Mammary epithelial cell (primary cell): ENCODE results near the gene DHX30.

Experiments
- CTCF ChIP-seq, 2 donors: IDR thresholded peaks in 1 of 2; conservative IDR thresholded peaks in 1 of 2; 2 replicates each; pipeline ENCODE4 v1.5.1; 2011 to 2012; ENCODE audit warnings: inconsistent platforms in 2 of 2, low read length in 2 of 2, mild to moderate bottlenecking in 2 of 2, control low read depth in 1 of 2, low read depth in 1 of 2; ENCODE audit not compliant: insufficient read depth in 1 of 2; ENCODE audit errors: extremely low read depth in 1 of 2
- EZH2 ChIP-seq: IDR thresholded peaks from 2 replicates; pipeline ENCODE4 v1.6.1; 2012; ENCODE audit warnings: low read length, inconsistent platforms, borderline replicate concordance

DNA sequence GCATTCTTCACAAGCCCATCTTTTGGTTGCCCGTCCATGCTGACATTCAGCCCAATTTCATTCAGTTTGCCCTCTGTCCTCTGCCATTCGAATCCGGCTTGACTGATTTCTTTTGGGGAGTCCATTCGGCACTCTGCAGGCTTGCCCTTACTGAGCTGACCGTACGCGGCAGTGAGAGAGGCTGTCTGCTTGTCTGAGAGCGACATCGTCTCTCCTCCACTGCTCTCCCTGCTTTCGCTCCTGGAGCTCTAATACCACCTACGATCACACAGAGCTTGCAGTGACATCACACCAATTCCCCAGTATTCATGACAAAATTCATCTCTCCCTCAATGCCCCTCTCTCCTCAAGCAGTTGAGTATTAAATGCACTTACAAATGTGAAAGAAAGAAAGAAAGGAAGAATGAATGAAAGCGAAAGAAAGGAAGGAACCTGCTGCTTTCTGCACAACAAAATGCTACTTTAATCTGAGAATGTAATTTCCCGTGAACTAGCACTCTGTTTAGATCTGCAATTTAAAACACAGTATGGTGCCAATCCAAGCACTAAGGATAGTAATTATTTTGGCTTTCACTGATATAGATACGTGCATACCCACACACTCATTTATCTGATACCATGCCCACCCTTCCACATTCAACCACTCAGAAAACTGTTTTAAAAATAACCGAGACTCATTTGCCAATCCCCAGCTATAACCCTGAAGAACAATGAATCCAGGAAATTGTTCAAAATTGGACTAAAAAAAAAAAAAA lies 89.5 kb downstream of the DHX30 start:
- no peak for TF ChIP-seq CTCF (conservative IDR thresholded peaks at IDR 0.05 in 1 of 2, IDR thresholded peaks at IDR 0.05 in 1 of 2; ENCODE audit: extremely low read depth in 1 of 2, insufficient read depth in 1 of 2, low read depth in 1 of 2, low read length in 2 of 2)
- TF ChIP-seq EZH2: no peak
